Activated gamma-delta T cell treated with Interleukin-2 at 50 U/mL for 16 hours (primary cell): ENCODE data around the gene CBFA2T2.
"Not testable (repeated sequence)": the region's sequence is repeated elsewhere in the genome, so short reads cannot be mapped to it uniquely, and the experiment has no call there.

Experiments
- DNase-seq: peaks from one replicate; pipeline ENCODE4 v3.0.0-alpha.2; 2020

Gene CBFA2T2

GRCh38 chr20:33508015-33508414 is 18.1 kb downstream of the CBFA2T2 start:
- not testable (repeated sequence) for DNase-seq

GRCh38 chr20:33509057-33509456 is 19.2 kb downstream of the CBFA2T2 start:
- DNase-seq: not testable (repeated sequence)

DNA sequence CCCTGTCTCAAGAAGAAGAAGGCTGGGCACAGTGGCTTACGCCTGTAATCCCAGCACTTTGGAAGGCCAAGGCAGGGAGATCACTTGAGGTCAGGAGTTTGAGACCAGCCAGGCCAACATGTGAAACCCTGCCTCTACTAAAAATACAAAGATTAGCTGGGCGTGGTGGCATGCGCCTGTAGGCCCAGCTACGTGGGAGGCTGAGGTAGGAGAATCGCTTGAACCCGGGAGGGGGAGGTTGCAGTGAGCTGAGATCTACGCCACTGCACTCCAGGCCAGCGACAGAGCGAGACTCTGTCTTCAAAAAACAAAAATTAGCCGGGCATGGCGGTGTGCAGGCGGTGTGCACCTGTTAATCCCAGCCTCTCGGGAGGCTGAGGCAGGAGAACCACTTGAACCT is 22.0 kb downstream of the CBFA2T2 start:
- DNase-seq: not testable (repeated sequence)

DNA sequence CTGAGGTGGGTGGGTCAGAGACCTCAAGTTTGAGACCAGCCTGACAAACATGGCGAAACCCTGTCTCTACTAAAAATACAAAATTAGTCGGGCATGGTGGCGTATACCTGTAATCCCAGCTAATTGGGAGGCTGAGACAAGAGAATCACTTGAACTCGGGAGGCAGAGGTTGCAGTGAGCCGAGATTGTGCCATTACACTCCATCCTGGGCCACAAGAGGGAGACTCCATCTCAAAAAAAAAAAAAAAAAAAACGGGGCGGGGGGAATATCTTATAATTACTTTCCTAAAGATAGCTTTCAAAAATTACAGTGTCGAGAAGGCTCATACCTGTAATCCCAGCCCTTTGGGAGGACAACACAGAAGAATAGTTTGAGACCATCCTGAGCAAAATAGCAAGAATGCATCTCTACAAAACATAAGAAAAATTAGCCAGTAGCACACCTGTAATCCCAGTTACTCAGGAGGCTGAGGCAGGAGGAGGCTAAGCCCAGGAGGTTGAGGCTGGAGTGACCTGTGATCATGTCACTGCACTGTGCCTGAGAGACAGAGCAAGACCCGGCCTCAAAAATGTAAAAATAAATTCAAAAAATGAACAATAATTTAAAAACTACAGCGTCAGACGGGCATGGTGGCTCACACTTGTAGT is 25.8 kb downstream of the CBFA2T2 start:
- no peak for DNase-seq

- no peak for DNase-seq
Observed at GRCh38 chr20:33516882-33517281, 27.0 kb downstream of the CBFA2T2 start.

DNA sequence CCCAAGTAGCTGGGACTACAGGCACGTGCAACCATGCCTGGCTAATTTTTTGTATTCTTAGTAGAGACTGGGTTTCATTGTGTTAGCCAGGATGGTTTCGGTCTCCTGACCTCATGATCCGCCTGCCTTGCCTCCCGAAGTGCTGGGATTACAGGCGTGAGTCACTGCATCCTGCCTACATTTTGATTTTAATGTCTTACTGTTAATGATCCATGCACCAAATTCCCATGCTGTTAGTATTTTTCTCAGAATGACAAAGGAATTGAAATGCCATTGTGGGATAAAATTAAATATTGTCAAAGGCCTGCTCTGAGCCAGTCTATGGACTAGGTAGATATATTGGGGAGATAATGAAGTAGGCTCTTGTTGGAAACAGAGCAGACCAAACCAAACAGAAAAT is 28.2 kb downstream of the CBFA2T2 start:
- DNase-seq: no peak

DNA sequence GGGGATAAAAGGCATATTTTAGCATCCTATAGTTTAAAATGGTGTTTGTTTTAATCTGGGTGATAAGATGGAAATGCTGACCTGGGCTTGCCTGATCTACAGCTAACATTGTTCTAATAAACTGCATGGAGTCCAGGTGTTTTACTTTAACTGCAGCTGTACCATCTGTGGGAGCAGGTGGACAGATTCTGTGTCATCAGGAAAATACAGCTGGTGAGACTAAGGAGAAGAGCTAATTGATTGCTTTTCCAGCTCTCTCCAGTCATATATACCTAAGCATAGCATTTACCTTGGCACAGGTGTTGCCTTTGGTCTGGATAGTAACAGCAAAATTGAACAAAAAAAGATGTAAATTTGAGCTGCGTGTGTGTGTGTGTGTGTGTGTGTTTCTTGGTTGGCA is 31.6 kb downstream of the CBFA2T2 start:
- no peak for DNase-seq

GRCh38 chr20:33522256-33522820 is 32.4 kb downstream of the CBFA2T2 start:
- DNase-seq: no peak

DNA sequence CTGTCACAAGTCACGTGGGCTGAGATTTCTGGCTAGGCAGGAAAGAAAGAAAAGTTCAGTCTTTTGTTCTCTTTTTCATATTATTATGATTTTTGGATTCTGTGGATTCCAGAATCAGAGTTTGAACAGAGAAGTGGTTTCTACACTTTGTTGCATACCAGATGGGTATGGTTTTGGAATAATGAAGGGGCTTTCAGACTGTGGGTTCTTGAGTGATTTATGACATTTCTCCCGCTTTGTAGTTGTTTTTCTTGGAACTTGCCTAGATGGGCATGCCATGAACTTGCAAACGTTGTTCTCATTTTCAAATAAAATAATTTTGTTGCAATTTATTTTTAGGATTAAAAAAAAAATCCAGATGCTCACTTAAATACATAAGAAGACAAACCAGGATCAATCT is 34.4 kb downstream of the CBFA2T2 start:
- no peak for DNase-seq

DNA sequence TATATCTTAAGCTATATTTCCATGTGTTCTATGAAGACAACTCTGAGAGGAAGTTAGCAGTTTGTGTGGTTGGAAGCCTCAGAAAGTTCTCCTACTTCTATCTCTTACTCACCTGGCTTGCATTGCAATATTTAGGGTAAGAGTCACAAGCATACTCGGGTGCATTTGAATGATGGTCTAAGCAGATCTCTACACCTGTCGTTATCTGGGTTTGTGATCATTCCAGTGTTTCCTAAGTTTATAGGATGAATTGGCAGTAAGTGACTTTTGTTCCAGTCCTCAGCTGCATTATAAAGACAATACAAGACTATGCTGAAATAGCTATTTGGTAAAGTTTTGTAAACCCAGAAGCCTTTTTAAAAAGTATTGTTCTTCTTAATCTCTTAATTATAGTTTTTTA is 36.9 kb downstream of the CBFA2T2 start:
- no peak for DNase-seq

GRCh38 chr20:33531047-33531877 is 41.4 kb downstream of the CBFA2T2 start:
- no peak for DNase-seq

- DNase-seq: no peak
Observed at GRCh38 chr20:33531885-33532284, 42.0 kb downstream of the CBFA2T2 start.

DNA sequence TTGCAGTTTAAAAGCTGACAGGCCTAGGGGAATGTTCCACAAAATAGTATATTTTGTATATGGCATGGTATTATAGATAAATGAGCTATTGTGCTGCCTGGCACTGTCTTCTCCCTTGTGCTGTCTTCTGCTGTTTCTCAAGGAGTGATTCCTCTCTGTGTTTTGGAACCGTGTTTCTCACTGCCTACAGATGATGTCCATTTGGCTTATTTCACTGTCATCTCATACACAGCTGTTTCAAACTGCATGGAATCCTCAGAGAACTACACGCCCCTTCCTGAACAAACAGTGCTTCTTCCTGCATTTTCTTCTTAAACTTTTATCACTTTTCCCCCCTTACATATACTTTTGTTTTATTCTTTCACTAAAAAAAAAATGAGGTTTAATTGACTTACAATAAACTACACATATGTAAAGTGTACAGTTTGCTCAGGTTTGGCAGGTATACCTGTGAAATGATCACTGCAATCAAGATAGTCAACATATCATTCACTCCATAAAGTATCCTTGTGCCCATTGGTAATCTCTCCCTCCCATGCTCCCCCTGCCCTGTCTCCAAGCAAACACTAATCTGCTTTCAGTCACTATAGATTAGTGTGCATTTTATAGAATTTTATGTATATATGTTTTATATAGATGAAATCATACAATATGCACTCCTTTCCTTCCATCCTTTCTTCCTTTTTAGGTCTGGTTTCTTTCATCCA is 43.0 kb downstream of the CBFA2T2 start:
- DNase-seq: no peak

DNA sequence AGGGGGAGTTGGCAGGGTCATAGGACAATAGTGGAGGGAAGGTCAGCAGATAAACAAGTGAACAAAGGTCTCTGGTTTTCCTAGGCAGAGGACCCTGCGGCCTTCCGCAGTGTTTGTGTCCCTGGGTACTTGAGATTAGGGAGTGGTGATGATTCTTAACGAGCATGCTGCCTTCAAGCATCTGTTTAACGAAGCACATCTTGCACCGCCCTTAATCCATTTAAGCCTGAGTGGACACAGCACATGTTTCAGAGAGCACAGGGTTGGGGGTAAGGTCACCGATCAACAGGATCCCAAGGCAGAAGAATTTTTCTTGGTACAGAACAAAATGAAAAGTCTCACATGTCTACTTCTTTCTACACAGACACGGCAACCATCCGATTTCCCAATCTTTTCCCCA is 45.8 kb downstream of the CBFA2T2 start:
- not testable (repeated sequence) for DNase-seq

- DNase-seq: no peak
Observed at GRCh38 chr20:33537608-33538007, 47.7 kb downstream of the CBFA2T2 start.

GRCh38 chr20:33539129-33539528 is 49.2 kb downstream of the CBFA2T2 start:
- DNase-seq: no peak

GRCh38 chr20:33540427-33540826 is 50.5 kb downstream of the CBFA2T2 start:
- DNase-seq: no peak

DNA sequence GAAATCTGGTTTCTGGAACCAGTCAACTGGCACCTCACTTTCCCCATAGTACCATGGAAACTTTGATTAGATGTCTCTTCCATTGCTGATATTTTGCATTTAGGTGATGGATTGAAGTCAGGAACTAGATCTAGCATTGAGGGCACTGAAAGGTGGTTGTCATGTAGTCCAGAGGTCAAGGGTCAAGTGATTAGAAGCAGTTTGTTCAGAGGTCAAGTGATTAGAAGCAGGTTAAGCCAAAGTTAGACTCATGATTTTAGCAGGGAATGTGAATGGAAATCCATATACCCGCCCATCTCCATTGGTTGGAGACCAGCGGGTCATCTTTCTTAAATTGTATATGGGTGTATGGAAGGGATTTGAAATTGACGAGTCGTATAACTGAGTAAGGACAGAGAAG is 51.2 kb downstream of the CBFA2T2 start:
- DNase-seq: no peak

DNA sequence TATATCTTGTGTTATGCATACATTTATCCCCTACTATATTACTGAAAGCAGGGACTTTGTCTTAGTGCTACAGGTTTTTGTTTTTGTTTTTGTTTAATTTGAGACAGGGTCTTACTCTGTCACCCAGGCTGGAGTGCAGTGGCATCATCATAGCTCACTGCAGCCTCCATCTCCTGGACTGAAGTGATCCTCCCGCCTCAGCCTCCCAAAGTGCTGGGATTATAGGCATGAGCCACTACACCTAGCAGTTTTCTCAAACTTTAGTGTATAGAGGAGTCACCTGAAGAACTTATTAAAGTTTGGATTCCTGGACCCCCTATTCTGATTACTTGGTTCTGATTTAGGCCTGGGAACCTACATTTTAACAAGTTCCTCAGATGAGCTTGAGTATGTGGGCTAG is 51.9 kb downstream of the CBFA2T2 start:
- DNase-seq: no peak

- no peak for DNase-seq
Observed at GRCh38 chr20:33545763-33546162, 55.9 kb downstream of the CBFA2T2 start.

GRCh38 chr20:33549229-33549999 is 59.5 kb downstream of the CBFA2T2 start:
- DNase-seq: no peak

DNA sequence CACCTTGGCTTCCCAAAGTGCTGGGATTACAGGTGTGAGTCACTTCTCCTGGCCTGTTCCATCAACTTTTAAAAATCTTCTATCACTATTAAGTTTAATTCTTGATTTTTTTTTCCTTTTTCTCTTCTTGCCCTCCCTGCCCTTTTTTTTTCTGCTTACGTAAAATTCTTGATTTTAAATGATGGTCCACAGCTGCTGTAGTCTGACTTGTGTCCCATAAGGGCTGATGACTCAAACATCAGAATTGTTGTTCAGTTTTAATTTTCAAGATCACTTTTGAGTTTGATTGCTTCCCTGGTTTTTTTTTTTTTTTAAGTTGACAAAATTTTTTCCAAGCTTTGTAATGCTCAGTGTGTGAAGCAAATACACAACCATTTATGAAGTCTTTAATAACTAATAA is 61.9 kb downstream of the CBFA2T2 start:
- no peak for DNase-seq

DNA sequence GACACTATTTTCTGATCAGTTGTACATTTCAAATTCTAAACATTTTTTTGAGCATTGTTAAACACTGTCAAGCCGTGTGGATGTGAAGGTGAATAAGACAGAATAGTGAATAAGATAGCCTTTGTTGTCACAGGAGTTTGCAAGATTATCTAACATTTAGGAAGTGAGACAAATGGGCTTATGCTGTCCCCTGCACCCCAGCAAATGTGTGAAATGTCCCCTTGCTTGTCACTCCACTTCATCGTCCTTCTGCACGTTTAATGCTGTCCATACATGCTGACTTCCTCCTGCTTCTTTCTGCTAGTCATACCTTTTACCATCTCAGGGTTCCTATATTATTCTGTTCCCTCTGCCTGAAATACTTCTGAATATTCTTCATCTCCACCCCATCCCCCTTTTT is 62.6 kb downstream of the CBFA2T2 start:
- DNase-seq: no peak
